Memory B cell (primary cell): ENCODE results near the gene CEACAM8.
"Not testable (repeated sequence)": the region's sequence is repeated elsewhere in the genome, so short reads cannot be mapped to it uniquely, and the experiment has no call there.

Experiments used
- ATAC-seq: fragments of 150-1000 bp; cut with Tn5 transposase; 2 replicates; pipeline ENCODE4 v1.10.0; 2021; ENCODE audit warnings: low read depth, mild to moderate bottlenecking, moderate library complexity
- DNase-seq, 2 donors: peaks; one replicate each; pipeline ENCODE4 v3.0.0; 2022; ENCODE audit warnings: low spot score in 2 of 2
- H3K27ac Mint-ChIP-seq: one replicate; pipeline ENCODE4 v1.8.0; 2022; ENCODE audit warnings: mild to moderate bottlenecking, moderate library complexity, mixed read lengths
- H3K27me3 Mint-ChIP-seq: one replicate; pipeline ENCODE4 v1.8.0; 2022; ENCODE audit warnings: mixed read lengths
- H3K36me3 Mint-ChIP-seq: one replicate; pipeline ENCODE4 v1.8.0; 2022; ENCODE audit warnings: mild to moderate bottlenecking, mixed read lengths
- H3K4me1 Mint-ChIP-seq: one replicate; pipeline ENCODE4 v1.8.0; 2022; ENCODE audit warnings: mixed read lengths
- H3K4me3 Mint-ChIP-seq: one replicate; pipeline ENCODE4 v1.8.0; 2022; ENCODE audit warnings: mild to moderate bottlenecking, moderate library complexity, mixed read lengths
- H3K9me3 Mint-ChIP-seq: one replicate; pipeline ENCODE4 v1.8.0; 2022; ENCODE audit warnings: mixed read lengths

CEACAM8 gene

DNA sequence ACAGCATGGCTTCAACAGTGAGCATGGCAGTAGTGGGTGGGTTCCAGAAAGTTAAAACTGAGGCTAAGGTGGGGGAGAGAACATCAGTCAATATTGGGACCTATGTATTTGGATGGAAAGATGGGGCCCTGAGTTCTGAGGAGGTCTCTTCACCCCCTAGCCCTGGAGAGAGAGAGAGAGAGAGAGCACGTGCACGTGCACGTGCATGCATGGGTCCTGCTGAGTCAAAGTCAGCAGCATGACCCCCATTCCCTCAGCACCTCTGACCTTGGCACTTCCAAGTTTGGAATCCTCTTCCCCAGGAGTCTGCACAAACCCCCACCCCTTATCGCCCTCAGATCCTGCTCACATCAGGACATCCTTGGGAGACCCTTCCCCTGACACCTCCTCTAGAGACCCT, 34.0 kb downstream of the CEACAM8 start:
- DNase-seq: no peak
- no peak for ATAC-seq
- peaks cover 24% of the 10 kb centered on the region for H3K27me3 Mint-ChIP-seq
- no peaks in the 10 kb centered on the region for H3K36me3 Mint-ChIP-seq
- H3K27ac Mint-ChIP-seq: no peak overlapping the region
- H3K9me3 Mint-ChIP-seq: no peaks in the 10 kb centered on the region
- no peak overlapping the region for H3K4me3 Mint-ChIP-seq
- peaks cover 4% of the 10 kb centered on the region for H3K4me1 Mint-ChIP-seq

DNA sequence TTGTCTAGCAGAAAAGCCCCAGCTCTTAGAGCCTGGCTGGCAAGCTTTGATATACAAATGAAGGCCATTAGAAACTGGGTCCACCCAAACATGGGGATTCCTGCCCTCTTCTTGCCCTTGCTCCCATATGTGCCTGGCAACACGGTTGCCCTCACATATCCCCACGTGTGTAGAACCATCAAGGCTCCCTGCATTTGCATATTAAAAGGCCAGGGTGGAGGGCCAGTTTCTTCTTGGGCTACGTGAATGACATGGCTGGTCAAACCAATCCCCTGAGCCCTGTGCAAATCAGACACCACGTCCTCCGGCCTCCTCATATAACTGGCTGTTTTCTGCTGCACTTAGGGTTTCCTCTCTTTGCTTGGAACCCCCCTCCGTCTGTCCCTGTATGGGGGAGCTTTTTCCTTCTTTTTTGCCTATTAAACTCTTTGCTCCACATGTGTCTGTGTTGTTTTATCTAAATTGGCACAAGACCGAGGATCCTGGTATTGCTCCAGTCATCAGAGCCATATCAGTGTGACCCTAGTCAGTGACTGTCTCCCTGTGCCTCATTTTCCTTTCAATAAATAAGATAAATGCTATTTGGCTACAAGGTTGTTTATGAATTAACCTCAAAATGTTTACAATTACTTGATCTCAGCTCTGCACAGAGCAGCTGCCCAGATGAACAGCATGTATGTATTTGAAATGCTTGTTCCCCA, 36.1 kb downstream of the CEACAM8 start:
- Mint-ChIP-seq H3K27me3 (peaks cover 24% of the 10 kb centered on the region), H3K4me3 (no peak overlapping the region)
- DNase-seq: no peak

DNA sequence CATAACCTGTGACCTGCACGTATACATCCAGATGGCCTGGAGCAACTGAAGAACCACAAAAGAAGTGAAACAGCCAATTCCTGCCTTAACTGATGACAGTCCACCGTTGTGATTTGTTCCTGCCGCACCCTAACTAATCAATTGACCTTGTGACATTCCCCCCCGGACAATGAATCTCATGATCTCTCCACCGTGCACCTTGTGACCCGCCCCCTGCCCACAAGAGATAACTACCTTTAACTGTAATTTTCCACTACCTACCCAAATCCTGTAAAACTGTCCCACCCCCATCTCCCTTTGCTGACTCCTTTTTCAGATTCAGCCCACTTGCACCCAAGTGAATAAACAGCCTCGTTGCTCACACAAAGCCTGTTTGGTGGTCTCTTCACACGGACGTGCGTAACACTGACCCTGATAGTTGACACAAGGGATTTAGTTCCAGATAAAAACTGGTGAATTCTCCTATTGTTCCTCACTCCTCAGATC, 37.3 kb downstream of the CEACAM8 start:
- not testable (repeated sequence) for ATAC-seq, H3K36me3 Mint-ChIP-seq, DNase-seq, H3K4me1 Mint-ChIP-seq, H3K27ac Mint-ChIP-seq, H3K9me3 Mint-ChIP-seq, H3K4me3 Mint-ChIP-seq
- peaks cover 20% of the 10 kb centered on the region for H3K27me3 Mint-ChIP-seq

More for the DNA sequence above, 36.1 kb downstream of the CEACAM8 start:
- H3K4me1 Mint-ChIP-seq: peaks cover 13% of the 10 kb centered on the region
- no peaks in the 10 kb centered on the region for H3K36me3 Mint-ChIP-seq
- ATAC-seq: no peak
- H3K9me3 Mint-ChIP-seq: no peaks in the 10 kb centered on the region
- no peak overlapping the region for H3K27ac Mint-ChIP-seq

DNA sequence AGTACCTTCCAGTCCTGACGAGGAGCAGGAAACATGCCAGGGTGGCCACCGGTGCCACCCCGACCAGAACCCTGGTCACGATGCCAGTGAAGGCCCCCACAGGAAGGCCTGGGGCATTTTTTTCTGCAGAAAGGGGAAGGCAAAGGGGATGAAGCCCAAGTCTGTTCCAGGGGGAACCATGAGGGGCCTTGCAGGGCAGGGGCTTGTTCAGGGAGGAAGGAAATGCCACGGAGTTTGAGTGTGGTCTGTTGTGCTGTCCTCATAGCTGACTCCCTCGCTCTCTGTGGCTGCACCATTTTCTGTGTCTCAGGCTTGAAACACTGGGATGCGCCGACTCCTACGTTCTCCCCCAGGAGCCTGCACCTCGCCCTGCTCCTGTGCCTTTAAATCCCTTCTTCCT, 38.9 kb downstream of the CEACAM8 start:
- Mint-ChIP-seq H3K9me3 (no peaks in the 10 kb centered on the region), H3K4me1 (peaks cover 10% of the 10 kb centered on the region), H3K27ac (no peak overlapping the region), H3K27me3 (peaks cover 17% of the 10 kb centered on the region), H3K36me3 (peaks cover 2% of the 10 kb centered on the region), H3K4me3 (no peak overlapping the region)
- DNase-seq (no peak), ATAC-seq (no peak)

DNA sequence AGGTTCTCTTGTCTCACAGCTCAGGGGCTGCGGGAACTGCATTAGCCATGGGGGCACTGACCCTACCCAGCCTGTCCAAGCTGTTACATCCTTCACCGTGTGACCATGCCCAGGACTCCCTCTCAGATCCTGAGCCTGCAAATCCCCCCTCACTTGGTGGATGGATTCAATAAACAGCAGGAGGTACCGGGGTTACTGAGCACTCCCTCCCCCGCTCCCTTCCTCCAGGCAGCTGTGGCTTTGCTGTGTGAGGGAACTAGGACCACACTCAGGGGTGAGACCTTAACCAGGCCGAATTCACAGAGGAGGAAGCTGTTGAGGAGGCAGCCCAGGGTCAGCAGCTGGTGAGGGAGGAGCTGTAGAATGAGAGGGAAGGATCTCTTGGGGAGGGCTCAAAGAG, 39.4 kb downstream of the CEACAM8 start:
- peaks cover 14% of the 10 kb centered on the region for H3K27me3 Mint-ChIP-seq
- H3K4me3 Mint-ChIP-seq: no peak overlapping the region
- DNase-seq (no peak), ATAC-seq (no peak)
- H3K9me3 Mint-ChIP-seq: no peaks in the 10 kb centered on the region
- H3K36me3 Mint-ChIP-seq: peaks cover 2% of the 10 kb centered on the region
- H3K4me1 Mint-ChIP-seq: peaks cover 10% of the 10 kb centered on the region
- no peak overlapping the region for H3K27ac Mint-ChIP-seq

DNA sequence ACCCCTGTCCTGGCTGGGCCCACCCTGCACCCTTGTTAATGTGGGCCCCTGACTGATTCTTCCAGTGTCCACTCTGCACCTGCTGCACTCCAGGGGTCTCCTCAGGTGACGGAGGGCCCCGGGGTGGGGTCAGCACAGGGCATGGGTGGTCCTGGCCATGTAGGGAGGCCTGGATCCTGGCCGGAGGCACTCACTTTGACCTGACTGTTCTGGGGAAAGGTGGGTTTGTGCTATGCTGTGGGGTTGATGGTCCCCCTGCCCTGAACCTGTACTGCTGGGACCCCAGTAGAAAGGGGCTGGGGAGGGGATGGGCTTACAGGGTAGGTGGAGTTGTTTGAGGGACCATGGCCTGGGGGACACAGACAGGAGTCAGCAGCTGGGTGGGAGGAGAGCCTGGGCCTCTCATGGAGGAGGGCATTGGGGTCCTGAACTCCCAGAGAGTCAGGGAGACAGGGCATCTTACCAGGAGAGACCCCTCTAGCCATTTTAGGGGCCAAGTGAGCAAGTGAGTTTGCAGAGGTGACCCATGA, 40.6 kb downstream of the CEACAM8 start:
- no peak for DNase-seq
- peaks cover 2% of the 10 kb centered on the region for H3K9me3 Mint-ChIP-seq

DNA sequence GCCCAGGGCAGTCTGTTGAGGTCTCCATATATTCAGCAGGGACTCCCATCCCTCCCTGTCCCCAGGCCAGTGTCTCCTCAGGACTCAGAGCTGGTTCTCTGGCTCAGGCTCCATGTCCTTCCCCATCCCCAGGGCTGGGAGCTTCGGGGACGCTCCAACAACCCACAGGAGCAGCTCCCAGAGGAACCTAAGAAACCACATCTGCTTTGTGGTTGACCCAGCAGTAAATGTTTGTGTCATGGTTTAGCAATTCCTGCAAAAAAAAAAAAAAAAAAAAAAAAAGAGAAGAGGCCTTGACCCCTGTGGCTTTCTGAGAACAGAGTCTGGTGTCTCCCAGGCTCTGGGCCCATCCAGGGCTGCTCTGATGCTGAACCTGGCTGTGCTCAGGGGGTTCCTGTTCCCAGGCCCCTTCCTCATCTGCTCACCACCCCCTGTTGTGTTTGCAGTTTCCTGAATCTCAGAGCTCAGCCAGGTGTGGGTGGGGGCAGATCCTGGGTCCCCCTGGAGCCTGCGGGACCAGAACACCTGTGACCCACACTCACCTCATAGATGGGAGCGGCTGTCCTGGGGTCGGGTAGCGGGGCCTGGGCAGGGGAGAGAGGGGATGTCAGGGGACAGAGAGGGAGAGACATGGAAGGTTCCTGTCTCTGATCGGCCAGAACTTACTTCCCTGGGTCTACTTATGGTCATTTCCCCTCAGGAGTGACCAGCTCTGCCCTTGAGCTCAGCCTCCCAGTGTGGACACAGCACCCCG, 41.3 kb downstream of the CEACAM8 start:
- Mint-ChIP-seq H3K4me1 (peaks cover 10% of the 10 kb centered on the region), H3K4me3 (no peak overlapping the region), H3K27ac (no peak overlapping the region), H3K27me3 (peaks cover 13% of the 10 kb centered on the region), H3K9me3 (peaks cover 2% of the 10 kb centered on the region), H3K36me3 (peaks cover 2% of the 10 kb centered on the region)
- ATAC-seq: no peak
- DNase-seq: no peak

More for the DNA sequence above, 40.6 kb downstream of the CEACAM8 start:
- Mint-ChIP-seq H3K36me3 (peaks cover 2% of the 10 kb centered on the region), H3K4me1 (peaks cover 10% of the 10 kb centered on the region), H3K27ac (no peak overlapping the region), H3K27me3 (peaks cover 15% of the 10 kb centered on the region), H3K4me3 (no peak overlapping the region)
- ATAC-seq: no peak

DNA sequence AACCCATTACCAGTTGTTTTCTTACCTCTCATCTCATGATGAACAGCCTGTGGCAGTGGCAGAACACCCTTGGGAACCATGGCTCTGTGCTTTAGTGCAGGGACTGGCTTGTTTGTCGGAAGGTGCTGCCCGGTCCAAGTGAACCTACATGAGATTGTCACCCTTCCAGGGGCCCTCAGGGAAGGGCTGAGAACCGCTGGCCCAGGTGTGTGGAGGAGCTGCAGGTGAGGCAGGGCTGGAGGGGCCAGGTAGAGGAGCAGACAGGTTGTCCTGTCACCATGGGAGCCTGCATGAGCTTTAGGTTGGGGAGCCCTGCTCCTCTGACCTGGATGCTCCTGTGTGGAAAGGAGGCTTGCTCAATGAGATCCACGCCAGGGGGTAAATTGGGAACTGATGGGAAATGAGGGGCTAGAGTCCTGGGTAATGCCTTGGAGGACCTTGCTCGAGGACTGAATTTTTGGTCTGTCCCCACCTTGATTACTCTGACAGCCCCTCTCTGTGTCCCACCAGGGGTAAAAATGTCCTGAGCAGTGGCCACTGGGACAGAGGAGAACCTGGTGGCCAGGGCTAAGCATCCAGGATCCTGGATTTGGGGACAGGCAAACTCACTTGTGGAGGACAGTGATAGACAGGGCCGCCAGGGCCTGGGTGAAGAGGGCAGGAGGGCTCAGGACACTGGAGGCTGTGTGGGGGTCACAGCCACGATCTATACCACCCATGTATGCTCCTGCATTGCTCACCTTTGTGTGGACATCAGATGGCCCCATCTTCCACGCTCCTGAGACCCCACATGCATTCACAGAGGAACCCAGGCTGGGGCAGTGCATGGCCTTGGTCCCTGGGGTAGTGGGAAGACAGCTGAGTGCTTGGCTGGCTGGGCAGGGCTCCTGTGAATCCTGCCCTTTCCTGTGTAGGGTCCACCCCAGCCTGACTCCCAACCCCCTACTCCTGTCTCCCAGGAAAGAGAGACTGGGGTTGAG, 42.3 kb downstream of the CEACAM8 start:
- Mint-ChIP-seq H3K9me3 (peaks cover 2% of the 10 kb centered on the region), H3K27ac (no peak overlapping the region), H3K27me3 (peaks cover 11% of the 10 kb centered on the region), H3K4me3 (no peak overlapping the region), H3K4me1 (peaks cover 10% of the 10 kb centered on the region), H3K36me3 (peaks cover 2% of the 10 kb centered on the region)
- ATAC-seq (no peak), DNase-seq (no peak)

GRCh38 chr19:42550521-42550920, 44.2 kb downstream of the CEACAM8 start:
- H3K4me3 Mint-ChIP-seq, H3K27ac Mint-ChIP-seq, ATAC-seq, DNase-seq, H3K36me3 Mint-ChIP-seq, H3K9me3 Mint-ChIP-seq: not testable (repeated sequence)
- Mint-ChIP-seq H3K27me3 (peaks cover 17% of the 10 kb centered on the region), H3K4me1 (peaks cover 12% of the 10 kb centered on the region)

DNA sequence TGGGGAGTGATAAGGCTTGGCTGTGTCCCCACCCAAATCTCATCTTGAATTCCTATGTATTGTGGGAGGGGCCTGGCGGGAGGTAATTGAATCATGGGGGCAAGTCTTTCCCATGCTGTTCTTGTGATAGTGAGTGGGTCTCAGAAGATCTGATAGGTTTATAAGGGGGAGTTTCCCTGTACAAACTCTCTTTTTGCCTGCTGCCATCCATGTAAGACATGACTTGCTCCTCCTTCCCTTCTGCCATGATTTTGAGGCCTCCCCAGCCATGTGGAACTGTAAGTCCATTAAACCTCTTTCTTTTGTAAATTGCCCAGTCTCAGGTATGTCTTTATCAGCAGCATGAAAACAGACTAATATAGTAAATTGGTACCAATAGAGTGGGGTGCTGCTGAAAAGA, 45.7 kb downstream of the CEACAM8 start:
- not testable (repeated sequence) for H3K4me1 Mint-ChIP-seq, ATAC-seq, H3K27ac Mint-ChIP-seq, H3K9me3 Mint-ChIP-seq, H3K36me3 Mint-ChIP-seq, DNase-seq, H3K4me3 Mint-ChIP-seq
- peaks cover 17% of the 10 kb centered on the region for H3K27me3 Mint-ChIP-seq

DNA sequence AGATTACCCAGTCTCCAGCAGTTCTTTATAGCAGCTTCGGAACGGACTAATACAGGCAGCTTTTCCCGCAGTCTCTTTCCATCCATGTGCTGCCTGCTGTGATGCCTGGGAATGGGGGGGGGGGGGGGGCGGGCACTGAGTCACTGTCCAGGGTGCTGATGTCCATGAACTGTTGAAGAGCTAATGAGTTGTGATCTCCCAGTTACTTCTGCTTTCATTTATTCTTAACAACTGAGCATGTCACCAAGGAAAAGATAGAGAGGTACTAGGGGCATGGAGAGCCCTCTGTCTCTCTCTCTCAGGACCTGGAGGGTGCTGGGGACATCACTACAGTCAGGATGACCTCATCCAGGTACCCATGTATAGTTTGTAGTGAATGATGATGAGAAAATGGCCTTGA, 46.2 kb downstream of the CEACAM8 start:
- DNase-seq (no peak), ATAC-seq (no peak)
- Mint-ChIP-seq H3K4me3 (no peak overlapping the region), H3K36me3 (peaks cover 2% of the 10 kb centered on the region), H3K27me3 (peaks cover 17% of the 10 kb centered on the region), H3K9me3 (peaks cover 3% of the 10 kb centered on the region), H3K4me1 (peaks cover 3% of the 10 kb centered on the region), H3K27ac (no peak overlapping the region)

- no peak for DNase-seq
- Mint-ChIP-seq H3K4me1 (peaks cover 2% of the 10 kb centered on the region), H3K27me3 (peaks cover 17% of the 10 kb centered on the region), H3K27ac (no peak overlapping the region), H3K9me3 (peaks cover 3% of the 10 kb centered on the region), H3K36me3 (peaks cover 2% of the 10 kb centered on the region), H3K4me3 (no peak overlapping the region)
- ATAC-seq: no peak
These were observed 46.8 kb downstream of the CEACAM8 start for GRCh38 chr19:42547929-42548328.

- DNase-seq (no peak), ATAC-seq (no peak)
- H3K4me3 Mint-ChIP-seq: no peak overlapping the region
- peaks cover 2% of the 10 kb centered on the region for H3K36me3 Mint-ChIP-seq
- peaks cover 15% of the 10 kb centered on the region for H3K27me3 Mint-ChIP-seq
- H3K4me1 Mint-ChIP-seq: peaks cover 2% of the 10 kb centered on the region
- no peak overlapping the region for H3K27ac Mint-ChIP-seq
- peaks cover 3% of the 10 kb centered on the region for H3K9me3 Mint-ChIP-seq
These were observed 47.8 kb downstream of the CEACAM8 start for GRCh38 chr19:42546831-42547500.
